T-helper 17 cell (primary cell): ENCODE results near the gene NXPH4. TPM values are rescaled to one million over a fixed set of nuclear protein-coding genes. Genes with fewer than 3 reads are reported as not detected.
A peak's percentile ranks its signal among the peaks of the same experiment; 100 is the strongest.

Experiments used
- ATAC-seq: fragments of 150-1000 bp; cut with Tn5 transposase; 2 replicates; pipeline ENCODE4 v1.10.0; 2021; ENCODE audit warnings: mild to moderate bottlenecking, moderate library complexity
- DNase-seq, 3 donors: peaks; one replicate each; pipeline versions ENCODE4 v3.0.0 to v3.0.0-alpha.2; 2020 to 2021
- H3K9me3 ChIP-seq: one replicate; pipeline ENCODE4 v1.7.0; 2013; ENCODE audit warnings: low read length, mild to moderate bottlenecking; ENCODE audit not compliant: control insufficient read depth, poor library complexity, severe bottlenecking
- H3K27ac Mint-ChIP-seq: one replicate; pipeline ENCODE4 v1.8.0; 2022; ENCODE audit warnings: mild to moderate bottlenecking, moderate library complexity, mixed read lengths
- H3K27me3 Mint-ChIP-seq: one replicate; pipeline ENCODE4 v1.8.0; 2022; ENCODE audit warnings: mixed read lengths
- H3K36me3 Mint-ChIP-seq: one replicate; pipeline ENCODE4 v1.8.0; 2022; ENCODE audit warnings: low read depth, mixed read lengths
- H3K4me1 Mint-ChIP-seq: one replicate; pipeline ENCODE4 v1.8.0; 2022; ENCODE audit warnings: mild to moderate bottlenecking, mixed read lengths
- H3K4me3 Mint-ChIP-seq: one replicate; pipeline ENCODE4 v1.8.0; 2022; ENCODE audit warnings: mild to moderate bottlenecking, moderate library complexity, mixed read lengths
- total RNA-seq, 4 donors: library from RNA in 2 of 4; stranded (reverse) in 2 of 4; gene quantifications; one replicate each; pipeline ENCODE4 v1.2.3 and lab custom pipeline; 2022 to 2026

The NXPH4 gene
- total RNA-seq, 2 donors from 2014 or later = not detected

- Mint-ChIP-seq H3K4me1 (peaks cover 50% of the 10 kb centered on the region), H3K36me3 (peaks cover 24% of the 10 kb centered on the region), H3K27ac (no peak overlapping the region)
Observed at GRCh38 chr12:57220770-57221168, 4.2 kb downstream of the NXPH4 start.

DNA sequence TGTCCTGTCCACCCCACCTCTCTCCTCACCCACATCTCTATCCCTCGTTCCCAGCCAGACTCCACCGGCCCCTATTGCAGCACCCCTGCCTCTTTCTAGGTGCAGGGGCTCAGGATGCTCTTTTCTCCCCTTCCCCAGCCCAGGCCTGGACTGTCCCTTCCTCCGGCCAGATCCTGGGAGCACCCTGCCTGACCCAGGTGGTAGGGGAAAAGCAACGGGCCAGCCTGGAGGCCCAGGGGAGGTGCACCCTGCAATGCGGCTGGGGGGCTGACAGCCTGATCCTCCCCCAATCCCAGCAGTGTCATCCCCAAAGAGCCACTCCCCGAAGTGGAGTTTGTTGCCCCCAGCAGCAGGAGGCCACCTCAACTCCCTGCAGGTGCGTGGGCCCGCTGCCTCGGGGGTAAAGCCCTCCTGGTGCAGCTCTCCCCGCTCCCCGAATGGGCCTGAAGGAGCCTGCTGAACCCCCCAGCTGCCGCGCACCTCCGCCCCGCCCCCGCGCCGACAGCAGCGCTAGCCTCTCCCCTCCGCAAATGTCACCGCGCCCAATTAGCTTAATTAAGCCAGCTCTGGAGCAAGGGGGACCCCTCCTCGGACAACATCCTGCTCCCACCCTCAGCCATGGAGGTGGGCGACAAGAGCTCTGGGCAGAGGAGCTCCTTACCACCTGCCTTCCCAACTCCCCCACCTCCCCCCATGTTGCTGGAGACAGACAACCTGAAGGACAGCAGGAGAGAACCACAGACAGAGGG, 4.7 kb downstream of the NXPH4 start:
- Mint-ChIP-seq H3K27ac (no peak overlapping the region), H3K36me3 (peaks cover 25% of the 10 kb centered on the region), H3K4me1 (peaks cover 53% of the 10 kb centered on the region), H3K4me3 (peak overlapping the region; percentile 69), H3K27me3 (peaks cover 84% of the 10 kb centered on the region)
- no peaks in the 10 kb centered on the region for H3K9me3 ChIP-seq
- DNase-seq (no peak), ATAC-seq (no peak)

More at GRCh38 chr12:57220770-57221168, 4.2 kb downstream of the NXPH4 start:
- DNase-seq (no peak), ATAC-seq (no peak)
- no peaks in the 10 kb centered on the region for H3K9me3 ChIP-seq
- peak overlapping the region; percentile 69 for H3K4me3 Mint-ChIP-seq
- peaks cover 82% of the 10 kb centered on the region for H3K27me3 Mint-ChIP-seq

DNA sequence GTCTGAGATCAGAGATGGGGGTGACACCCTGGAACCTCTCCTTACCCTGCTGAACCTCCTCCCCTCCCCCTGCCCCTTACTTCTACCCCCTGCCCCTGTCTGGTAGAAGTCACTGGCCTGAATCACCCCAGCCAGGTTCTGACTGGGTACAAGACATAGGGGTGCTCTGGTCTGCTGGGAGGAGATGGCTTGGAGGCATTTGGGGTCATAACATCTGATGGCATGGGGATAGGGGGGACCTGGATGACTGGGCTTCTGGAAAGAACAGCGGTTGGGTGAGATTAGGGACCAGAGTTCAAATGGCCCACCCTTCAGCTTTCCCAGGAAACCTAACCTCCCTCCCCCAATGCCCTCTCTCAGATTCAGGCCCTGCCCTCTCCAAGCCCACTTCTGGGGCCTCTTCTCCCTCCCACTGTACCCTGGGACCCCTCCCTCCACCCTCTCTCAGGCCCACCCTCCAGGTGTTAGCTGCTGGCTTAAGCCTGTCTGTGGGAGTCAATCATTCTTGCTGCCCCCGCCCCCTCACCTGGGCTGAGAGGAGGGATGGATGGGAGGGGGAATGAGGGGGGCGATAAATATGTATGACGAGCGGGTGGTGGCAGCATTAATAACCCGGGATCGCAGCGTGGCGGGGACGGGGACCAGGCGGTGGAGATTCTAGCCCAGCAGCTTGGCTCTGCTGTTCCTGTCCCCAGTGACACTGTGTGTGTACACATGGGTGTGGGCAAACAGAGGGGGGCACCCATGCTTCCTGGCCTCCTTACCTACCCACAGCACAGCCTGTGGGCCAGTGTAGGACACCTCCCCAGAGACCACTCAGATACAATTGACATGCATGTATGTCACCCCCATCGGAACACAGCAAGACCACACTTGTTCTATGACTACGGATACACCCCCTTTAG, 5.9 kb downstream of the NXPH4 start:
- ATAC-seq (no peak), DNase-seq (no peak)
- no peaks in the 10 kb centered on the region for H3K9me3 ChIP-seq
- Mint-ChIP-seq H3K4me1 (peaks cover 52% of the 10 kb centered on the region), H3K4me3 (peak overlapping the region; percentile 3), H3K36me3 (peaks cover 28% of the 10 kb centered on the region), H3K27ac (no peak overlapping the region), H3K27me3 (peaks cover 84% of the 10 kb centered on the region)

GRCh38 chr12:57223191-57224165, 6.9 kb downstream of the NXPH4 start:
- no peaks in the 10 kb centered on the region for H3K9me3 ChIP-seq
- Mint-ChIP-seq H3K4me3 (peak overlapping the region; percentile 3), H3K27ac (no peak overlapping the region), H3K27me3 (peaks cover 75% of the 10 kb centered on the region), H3K36me3 (peaks cover 27% of the 10 kb centered on the region), H3K4me1 (peaks cover 48% of the 10 kb centered on the region)
- DNase-seq = no peak
- ATAC-seq = no peak

DNA sequence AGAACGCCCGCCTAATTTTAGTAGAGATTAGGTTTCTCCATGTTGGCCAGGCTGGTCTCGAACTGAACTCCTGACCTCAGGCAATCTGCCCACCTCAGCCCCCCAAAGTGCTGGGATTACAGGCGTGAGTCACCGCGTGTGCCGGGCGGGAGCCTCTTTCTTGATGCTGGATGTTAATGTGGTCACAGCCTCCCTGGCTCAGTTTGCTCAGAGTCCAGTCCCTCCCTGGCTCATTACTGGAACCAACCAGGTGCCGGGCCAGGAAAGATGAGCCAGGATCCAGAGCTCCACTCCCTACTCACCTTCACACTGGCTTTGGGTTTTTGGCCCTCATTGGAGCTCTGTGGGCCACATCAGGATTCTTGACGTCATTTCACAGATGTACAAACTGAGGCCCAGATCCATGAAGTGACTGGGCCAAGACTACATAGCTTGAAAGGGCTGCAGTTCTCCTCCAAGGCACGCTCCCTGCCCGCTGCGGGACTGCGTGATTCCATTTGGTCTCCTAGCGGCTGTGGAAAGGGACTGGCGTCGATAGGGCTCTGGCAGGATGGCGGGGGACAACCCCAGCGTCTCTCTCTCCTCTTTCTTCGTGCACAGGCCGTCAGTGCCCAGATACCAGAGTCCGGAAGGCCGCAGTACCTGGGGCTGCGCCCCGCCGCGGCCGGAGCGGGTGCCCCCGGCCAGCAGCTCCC, 7.8 kb downstream of the NXPH4 start:
- Mint-ChIP-seq H3K36me3 (peaks cover 22% of the 10 kb centered on the region), H3K27me3 (peaks cover 65% of the 10 kb centered on the region), H3K27ac (no peak overlapping the region), H3K4me3 (no peak overlapping the region), H3K4me1 (peaks cover 49% of the 10 kb centered on the region)
- DNase-seq (no peak), ATAC-seq (no peak)
- no peaks in the 10 kb centered on the region for H3K9me3 ChIP-seq

DNA sequence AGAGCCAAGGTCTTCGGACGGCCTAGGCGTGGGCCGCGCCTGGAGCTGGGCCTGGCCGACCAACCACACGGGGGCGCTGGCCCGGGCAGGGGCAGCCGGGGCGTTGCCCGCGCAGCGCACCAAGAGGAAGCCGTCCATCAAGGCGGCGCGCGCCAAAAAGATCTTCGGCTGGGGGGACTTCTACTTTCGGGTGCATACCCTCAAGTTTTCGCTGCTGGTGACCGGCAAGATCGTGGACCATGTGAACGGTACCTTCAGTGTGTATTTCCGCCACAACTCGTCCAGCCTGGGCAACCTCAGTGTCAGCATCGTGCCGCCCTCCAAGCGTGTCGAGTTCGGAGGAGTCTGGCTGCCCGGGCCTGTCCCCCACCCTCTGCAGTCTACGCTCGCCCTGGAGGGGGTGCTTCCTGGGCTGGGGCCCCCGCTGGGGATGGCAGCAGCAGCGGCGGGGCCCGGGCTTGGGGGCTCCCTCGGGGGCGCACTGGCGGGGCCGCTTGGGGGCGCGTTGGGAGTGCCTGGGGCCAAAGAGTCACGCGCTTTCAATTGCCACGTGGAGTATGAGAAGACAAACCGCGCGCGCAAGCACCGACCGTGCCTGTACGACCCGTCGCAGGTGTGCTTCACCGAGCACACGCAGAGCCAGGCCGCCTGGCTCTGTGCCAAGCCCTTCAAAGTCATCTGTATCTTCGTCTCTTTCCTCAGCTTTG, 8.5 kb downstream of the NXPH4 start:
- peaks cover 59% of the 10 kb centered on the region for H3K27me3 Mint-ChIP-seq
- peak overlapping the region; percentile 52 for H3K4me3 Mint-ChIP-seq
- ATAC-seq (peak; percentile 70), DNase-seq (peak; percentile 48 to 63 (median 53))
- no peak overlapping the region for H3K27ac Mint-ChIP-seq
- H3K4me1 Mint-ChIP-seq = peaks cover 52% of the 10 kb centered on the region
- peaks cover 20% of the 10 kb centered on the region for H3K36me3 Mint-ChIP-seq
- no peaks in the 10 kb centered on the region for H3K9me3 ChIP-seq

DNA sequence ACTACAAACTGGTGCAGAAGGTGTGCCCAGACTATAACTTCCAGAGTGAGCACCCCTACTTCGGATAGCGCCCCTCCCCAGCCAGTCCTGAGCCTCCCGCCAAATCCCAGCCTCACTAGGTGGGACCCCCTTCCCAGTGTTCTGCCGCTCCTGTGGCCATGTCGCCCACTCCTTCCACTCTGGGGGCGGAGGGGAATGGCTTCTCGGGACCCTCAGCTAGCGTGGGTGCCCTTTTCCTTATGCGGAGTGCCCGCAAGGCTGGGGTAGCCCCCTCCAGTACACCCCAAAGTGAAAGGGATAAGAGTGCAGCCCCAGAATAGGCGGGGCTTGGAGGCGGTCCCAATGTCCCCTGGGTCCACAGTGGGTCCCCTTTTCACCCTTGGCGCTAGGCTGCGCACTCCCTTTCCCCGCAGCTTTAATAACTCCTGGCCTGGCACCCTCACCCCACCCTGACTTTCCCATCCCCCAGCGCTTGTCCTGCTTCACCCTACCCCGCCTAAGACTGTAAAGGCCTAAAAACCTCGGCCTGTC, 9.2 kb downstream of the NXPH4 start:
- H3K36me3 Mint-ChIP-seq = peaks cover 17% of the 10 kb centered on the region
- no peak for ATAC-seq
- DNase-seq = no peak
- H3K4me3 Mint-ChIP-seq = peak overlapping the region; percentile 41
- peaks cover 56% of the 10 kb centered on the region for H3K4me1 Mint-ChIP-seq
- peaks cover 55% of the 10 kb centered on the region for H3K27me3 Mint-ChIP-seq
- no peak overlapping the region for H3K27ac Mint-ChIP-seq
- no peaks in the 10 kb centered on the region for H3K9me3 ChIP-seq

GRCh38 chr12:57226588-57227314, 10.2 kb downstream of the NXPH4 start:
- Mint-ChIP-seq H3K4me3 (peak overlapping the region; percentile 41), H3K27ac (no peak overlapping the region), H3K36me3 (peaks cover 14% of the 10 kb centered on the region), H3K27me3 (peaks cover 45% of the 10 kb centered on the region), H3K4me1 (peaks cover 51% of the 10 kb centered on the region)
- no peak for ATAC-seq
- H3K9me3 ChIP-seq = no peaks in the 10 kb centered on the region
- DNase-seq = no peak

DNA sequence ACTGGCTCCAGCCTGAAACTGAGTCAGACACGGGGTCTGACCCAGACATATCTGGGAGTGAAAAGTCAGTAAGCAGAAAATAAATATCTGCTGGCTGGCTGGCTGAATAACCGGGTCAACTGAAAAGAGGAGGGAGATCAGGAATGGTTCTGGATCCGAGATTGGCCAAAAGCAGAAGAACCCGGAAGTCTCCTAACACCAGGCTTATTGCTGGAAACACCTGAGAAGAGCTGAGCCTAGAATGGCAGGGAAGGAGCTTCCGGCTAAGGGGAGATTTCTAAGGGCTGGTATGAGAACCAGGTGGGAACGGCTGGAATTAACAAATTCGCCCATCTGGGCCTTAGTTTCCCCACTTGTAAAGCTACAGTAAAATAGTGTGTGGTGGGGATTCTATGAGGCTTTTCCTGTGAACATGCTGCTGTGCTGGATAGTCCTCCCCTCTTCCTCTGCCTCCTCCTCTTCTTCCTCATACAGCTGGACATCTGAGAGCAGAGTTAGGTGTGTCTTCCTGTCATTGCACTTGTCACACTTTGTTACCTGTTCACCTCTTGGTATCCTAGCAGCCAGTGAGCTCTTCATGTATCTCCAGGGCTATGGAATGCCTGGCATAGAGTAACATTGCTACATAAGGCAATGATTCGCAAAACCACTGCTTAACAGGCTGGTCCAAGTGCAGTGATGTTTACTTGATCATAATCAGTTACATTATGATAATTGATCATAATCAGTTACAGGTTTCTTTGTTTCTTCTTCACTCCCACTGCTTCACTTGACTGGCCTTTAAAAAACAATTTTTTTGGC, 10.9 kb downstream of the NXPH4 start:
- no peak overlapping the region for H3K27ac Mint-ChIP-seq
- H3K4me1 Mint-ChIP-seq = peaks cover 47% of the 10 kb centered on the region
- no peak for ATAC-seq
- peak overlapping the region; percentile 36 for H3K4me3 Mint-ChIP-seq
- peaks cover 11% of the 10 kb centered on the region for H3K36me3 Mint-ChIP-seq
- DNase-seq = no peak
- no peaks in the 10 kb centered on the region for H3K9me3 ChIP-seq
- peaks cover 37% of the 10 kb centered on the region for H3K27me3 Mint-ChIP-seq

DNA sequence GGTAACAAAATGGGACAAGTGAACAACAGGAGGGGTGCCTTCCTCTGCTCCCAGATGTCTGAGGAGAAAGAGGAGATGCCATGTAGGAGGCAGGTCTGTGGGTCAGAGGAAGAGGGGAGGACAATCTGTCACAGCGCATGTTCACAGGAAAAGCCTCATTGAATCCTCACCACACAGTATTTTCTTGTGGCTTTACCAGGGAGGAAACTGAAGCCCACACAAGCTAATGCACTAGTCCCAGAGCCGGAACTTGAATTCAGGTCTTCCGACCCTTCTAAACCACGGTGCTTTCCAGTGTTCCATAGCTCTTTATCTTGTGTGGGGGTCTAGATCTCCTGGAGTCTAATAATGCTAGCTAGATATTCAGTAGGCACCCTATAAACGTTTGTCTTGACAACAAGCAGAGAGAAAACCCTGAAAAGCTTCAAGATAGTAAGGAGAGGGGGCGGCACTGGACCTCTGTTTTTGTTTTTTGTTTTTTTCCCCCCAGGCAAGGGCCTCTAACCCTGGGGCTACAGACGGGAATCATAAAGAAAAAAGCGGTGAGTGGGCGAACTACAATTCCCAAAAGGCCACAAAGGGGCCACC, 12.5 kb downstream of the NXPH4 start:
- Mint-ChIP-seq H3K27ac (peak overlapping the region; percentile 87), H3K4me3 (peak overlapping the region; percentile 95), H3K4me1 (peaks cover 42% of the 10 kb centered on the region), H3K36me3 (peaks cover 10% of the 10 kb centered on the region), H3K27me3 (peaks cover 23% of the 10 kb centered on the region)
- no peaks in the 10 kb centered on the region for H3K9me3 ChIP-seq
- DNase-seq (no peak), ATAC-seq (peak; percentile 43)
